NCI-H2107 treated with DMSO at 0.1 percent for 48 hours (cell line): Measurements from ENCODE around the gene GSTK1.
A peak's percentile ranks its signal among the peaks of the same experiment; 100 is the strongest.
"Not testable (repeated sequence)": the region's sequence is repeated elsewhere in the genome, so short reads cannot be mapped to it uniquely, and the experiment has no call there.

Source experiments
- DNase-seq: peaks from one replicate; lab custom pipeline; 2025; ENCODE audit not compliant: unreplicated experiment; lab: John Stamatoyannopoulos, UW

Gene GSTK1

DNA sequence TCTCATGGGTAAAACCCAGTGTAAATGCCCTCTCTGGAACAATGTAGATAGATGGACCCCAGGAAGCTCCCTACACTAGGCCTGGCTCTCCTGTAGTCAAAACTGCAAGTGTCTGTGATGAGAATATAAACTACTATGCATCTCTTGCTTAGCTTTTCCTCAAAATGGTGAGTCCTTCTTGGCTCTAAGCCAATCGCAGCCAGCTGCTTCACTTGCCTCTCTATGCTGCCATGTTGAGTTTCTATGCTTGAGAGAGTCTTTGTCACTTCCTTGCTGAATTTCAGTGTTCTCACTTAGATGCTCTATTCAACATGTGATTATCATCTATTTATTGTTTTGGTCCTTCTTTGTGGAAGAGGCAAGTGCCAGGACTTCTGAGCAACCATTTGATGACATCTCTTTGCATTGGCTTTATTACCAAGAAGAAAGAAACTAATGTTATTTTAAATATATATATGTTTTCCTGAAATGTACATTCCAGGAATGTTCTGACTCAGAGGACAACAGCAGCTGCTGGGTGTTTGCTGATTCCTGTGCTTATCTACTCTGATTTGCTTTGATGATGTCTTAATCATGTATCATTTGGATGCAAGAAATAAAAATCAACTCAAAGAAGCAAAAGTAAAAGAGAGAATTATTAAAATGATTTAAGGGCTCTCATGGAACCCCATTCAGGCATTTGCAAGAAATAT lies 24.8 kb upstream of the GSTK1 start:
- no peak for DNase-seq

DNA sequence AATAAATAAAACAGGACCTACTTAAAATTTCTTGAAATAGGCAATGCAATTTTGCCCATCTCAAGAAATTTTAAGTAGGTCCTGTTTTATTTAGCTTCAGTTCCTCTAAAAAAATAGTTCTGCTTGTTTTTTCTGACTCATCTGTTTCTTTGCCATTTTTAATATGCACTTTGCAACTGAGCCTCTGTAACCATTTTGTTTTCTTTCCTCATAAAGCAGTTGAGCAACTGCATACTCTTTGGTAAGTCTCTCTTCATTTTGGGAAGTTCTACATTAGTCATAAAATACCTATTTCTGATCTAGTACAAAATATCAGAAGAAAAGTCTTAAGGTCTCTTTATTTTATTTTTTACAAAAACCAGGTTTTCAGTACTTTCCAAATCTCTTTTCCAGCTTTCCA lies 23.4 kb upstream of the GSTK1 start:
- DNase-seq, result no peak

DNA sequence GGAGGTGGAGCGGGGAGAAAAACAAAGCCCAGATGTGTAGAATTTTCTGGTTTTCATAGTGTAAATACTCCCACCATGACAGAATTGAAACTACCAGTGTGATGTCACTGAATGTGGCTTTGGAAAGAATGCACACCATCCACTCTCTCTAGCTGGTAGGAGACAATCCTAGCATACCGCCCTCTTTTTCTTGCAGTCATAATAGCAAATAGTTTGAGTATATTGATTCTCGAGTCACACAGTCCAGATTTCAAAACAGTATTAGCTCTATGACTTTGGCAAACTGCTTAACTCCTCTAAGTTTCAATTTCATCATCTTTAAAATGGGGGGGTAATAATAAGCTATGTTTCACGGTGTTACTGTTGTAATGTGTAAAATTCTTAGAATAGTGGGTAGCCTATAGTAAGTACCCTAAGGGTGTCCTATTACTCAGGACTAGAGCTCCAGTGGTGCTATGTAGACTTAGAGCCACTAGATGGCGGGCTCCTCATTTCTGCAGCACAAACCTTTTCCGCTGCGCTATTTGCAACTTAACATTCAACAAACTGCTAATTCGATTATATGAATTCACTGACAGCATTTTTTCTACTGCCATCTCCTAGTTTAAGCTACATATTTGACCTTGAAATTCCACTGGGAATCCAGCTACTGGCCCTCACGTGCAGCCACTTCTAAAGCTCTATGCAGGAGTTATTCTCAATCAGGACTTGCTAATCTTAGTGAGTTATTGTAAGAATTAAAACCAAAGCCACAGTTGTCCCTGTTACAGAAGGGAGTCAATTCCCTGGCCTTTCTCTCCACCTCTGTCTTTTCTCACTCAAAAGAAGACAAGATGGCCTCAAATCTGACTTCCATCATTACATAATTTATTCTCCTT lies 22.7 kb upstream of the GSTK1 start:
- peak; percentile 73 for DNase-seq

DNA sequence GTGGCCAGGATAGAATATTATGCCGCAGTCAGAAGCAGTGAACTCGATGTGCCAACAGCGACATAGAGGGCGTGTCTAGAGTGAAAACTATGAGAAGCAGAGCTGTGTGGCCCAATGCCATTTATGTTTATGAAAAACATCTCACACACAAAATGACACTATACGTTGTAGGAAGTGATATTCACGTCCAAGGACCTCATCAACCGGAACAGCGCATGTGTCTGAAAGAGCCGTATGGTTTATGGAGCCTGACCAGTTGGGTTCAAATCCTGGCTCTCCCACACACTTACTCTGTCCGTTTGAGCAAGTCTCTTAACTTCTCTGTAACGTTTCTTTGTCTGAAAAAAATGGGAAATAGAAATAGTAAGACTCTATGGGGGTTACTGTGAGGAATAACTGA lies 20.9 kb upstream of the GSTK1 start:
- DNase-seq, result no peak

DNA sequence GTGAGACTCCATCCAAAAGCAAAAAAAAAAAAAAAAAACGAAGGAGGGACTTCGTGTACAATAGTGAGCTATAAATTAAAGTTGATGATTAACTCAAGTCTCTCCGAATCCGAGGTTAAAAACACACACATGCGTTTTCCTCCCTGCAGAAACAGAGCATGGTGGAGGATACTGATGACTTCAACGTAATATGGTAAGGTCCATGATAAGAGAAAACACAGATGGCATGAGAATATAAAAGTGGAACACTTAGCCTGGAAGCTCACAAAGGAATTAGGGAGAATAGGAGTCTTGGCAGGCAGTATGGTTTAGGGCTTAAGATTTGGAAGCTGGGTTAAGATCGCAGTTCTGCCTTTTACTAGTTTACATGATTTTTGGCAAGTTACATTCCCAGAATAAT lies 20.1 kb upstream of the GSTK1 start:
- no peak for DNase-seq

DNA sequence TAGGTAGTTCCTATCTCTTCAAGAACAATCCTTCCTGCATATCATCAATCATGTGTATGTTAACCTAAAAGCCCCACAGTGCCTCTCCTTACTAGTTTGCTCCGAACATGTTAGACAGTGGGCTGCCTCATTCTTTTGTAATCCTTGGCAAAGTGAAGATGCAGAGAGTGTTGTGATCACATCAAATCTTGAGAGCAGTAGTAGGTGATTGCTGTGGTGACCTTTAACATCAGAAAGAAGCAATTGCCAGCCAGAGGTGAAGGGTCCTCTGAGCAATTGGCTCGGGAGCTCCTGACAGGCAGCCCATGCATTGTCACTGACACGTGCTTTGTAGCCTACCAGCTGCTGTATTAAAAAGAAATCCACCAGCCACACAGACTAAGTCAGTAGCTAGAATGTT lies 19.6 kb upstream of the GSTK1 start:
- no peak for DNase-seq

DNA sequence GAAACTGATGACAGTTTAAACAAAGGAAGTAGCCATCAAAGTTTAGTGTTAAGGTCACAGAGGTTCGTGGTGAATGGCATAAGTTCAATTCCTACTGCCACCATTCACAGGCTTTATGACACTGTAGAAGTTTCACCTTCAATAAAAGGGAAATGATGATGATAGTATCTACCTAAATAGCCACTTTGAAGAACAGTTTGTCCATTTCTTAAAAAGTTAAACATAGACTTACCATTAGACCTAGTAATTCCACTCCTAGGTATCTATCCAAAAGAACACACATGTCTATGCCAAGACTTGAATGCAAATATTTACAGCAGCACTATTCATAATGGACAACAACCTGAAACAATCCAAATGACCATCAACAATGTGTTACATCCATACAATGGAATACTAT lies 18.9 kb upstream of the GSTK1 start:
- no peak for DNase-seq

DNA sequence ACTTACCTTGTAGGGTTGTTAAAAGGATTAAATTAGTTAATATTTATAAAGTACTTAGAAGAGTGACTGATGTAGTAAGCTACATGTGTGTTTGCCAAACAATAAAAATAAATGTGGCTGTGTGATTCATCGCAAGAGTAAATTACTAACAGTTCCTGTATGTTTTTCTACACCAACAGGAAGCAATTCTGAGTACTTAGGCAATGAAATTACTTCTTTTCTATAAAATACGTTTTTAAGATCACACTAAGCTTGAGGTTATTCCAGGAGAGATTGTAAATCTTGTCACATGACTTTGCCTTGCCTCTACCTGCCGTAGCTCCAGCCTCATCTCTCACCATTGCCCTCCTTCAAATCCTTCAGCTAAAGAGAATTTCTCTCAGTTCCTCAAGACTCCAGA lies 18.1 kb upstream of the GSTK1 start:
- DNase-seq, result no peak

DNA sequence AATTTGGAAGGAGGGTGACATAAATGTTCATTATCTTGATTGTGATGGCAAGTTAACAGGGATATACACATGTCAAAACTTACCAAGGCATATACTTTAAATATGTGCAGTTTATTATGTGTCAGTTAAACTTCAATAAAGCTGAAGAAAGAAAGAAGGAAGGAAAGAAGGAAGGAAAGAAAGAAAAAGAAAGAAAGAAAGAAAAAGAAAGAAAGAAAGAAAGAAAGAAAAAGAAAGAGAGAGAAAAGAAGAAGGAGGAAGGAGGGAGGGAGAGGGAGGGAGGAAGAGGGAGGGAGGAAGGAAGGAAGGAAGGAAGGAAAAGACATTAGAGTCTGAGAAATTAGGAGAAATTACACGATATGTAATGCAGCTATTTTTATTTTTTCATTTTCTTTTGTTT lies 15.9 kb upstream of the GSTK1 start:
- no peak for DNase-seq

DNA sequence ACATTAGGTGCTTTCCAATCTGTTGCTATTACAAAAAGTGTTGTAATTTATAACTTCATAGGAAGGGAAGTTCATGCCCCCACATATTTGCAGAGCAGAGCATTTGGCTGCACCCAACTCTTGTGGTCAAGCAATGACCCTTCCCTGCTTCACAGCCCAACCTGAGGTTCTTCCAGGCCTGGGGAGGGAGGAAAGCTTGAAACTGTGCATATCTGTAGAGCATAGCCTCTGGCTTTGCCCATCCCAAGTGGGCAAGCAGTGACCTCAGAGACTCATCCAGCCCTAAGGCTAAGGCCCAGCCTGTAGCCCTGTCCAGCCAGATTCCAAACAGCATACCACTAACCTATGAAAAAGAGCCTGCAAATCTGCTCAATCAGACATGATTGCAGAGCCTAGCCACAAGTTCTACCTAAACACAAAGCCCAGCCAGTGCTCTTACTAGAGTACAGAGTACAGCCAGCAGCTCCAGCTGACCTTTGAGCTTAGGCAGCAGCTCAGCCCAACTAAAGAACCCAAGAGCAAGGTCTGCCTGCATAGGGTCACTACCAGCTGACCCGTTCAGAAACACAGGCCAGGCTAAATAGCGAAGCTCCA lies 14.4 kb upstream of the GSTK1 start:
- no peak for DNase-seq

DNA sequence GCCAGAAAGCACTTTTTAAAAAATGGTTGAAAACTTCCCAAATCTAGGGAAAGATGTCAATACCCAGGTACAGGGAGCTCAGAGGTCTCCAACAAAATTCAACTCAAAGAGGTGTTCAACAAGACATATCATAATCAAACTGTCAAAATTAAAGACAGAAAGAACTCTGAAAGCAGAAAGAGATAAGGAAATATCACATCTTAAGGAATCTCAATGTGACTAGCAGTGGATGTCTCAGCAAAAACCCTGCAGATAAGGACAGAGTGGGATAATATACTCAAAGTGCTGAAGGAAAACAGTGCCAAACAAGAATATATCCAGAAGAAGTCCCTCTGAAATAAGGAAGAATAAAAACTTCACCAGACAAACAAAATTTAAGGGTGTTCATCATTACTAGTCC lies 13.0 kb upstream of the GSTK1 start:
- no peak for DNase-seq

DNA sequence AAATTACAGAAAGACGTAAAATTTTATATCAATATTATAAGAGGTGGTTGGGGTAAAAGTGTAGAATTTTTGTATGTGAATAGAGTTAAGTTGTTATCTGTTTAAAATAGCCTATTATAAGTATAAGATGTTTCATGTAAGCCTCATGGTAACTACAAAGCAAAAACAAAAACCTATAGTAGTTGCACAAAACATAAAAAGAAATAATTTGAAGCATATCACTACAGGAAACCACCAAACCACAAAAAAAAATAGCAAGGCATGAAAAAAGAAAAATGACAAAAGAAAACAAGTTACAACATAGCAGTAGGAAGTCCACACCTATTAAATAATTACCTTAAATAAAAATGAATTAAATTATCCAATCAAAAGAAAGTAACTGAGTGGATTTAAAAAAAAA lies 12.4 kb upstream of the GSTK1 start:
- DNase-seq, result no peak

DNA sequence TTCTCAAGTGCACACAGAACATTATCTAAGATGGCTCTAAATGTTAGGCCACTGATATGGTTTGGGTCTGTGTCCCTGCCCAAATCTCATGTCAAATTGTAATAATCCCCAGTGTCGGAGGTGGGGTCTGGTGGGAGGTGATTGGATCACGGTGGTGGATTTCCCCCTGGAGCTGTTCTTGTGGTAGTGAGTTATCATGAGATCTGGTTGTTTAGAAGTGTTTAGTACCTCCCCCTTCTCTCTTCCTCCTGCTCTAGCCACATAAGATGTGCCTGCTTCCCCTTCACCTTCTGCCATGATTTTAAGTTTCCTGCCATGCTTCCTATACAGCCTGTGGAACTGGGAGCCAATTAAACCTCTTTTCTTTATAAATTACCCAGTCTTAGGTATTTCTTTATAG lies 11.2 kb upstream of the GSTK1 start:
- DNase-seq, result no peak

DNA sequence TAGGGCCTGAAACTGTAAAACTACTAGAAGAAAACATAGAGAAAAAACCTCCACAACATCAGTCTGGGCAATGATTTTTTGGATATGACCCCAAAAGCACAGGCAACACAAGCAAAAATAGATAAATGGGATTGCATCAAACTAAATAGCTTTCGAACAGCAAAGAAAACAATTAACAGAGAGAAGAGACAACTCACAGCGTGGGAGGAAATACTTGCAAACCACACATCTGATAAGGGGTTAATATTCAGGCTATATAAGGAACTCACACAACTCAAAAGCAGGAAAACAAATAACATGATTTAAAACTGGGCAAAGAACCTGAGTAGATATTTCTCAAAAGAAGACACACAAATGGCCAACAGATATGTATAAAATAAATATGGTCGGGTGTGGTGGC lies 7.7 kb upstream of the GSTK1 start:
- DNase-seq, result no peak

DNA sequence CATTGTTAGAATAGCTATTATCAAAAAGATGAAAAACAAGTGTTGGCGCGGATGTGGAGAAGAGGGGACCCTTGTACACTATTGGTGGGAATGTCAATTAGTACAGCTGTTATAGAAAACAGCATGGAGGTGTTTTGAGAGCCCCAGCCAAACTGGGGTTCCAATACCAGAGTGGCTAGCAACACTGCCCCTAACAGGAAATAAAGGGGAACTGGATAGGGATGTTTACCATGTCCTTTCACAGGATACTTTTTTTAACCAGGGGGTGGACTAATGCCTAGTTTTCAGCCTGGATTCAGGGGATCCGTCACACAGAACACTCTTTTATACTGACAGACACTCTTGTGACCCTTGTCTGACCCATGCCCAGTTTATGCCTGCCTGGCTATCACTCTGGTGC lies 6.9 kb upstream of the GSTK1 start:
- no peak for DNase-seq

DNA sequence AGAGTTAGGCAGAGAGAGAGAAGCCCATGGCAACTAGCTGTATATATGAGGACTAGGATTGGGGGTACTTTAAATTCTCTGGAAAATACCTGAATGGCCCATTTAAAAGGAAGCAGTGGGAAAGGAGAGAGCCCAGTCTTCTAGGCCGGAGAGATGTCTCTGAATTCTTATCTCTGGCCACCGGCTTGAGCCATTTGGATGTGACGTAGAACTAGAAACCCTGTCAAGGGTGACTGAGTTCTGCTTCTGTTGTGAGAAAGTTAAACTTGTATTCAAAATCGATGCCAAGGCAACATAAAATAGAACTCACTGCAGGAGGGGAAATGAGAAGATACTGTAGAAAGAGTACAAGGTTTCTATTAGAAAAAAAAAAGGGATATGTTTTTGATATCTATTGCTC lies 6.3 kb upstream of the GSTK1 start:
- no peak for DNase-seq

DNA sequence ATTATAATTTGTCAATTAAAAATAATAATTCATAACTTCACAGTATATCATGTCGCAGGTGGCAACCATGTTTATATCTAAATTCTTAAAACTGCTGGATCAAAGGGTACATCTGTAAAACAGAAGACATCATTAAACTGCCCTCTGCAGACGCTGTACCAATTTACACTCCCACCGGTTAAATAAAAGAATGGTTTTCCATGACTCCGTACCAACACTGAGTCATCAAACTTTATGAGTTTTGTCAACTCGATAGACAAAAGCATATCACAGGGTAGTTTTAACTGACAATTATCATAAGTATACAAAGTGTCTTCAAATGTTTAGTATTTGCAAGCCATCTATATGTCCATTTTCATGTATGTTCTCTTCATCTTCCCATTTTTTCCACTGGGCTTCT lies 5.7 kb upstream of the GSTK1 start:
- no peak for DNase-seq

DNA sequence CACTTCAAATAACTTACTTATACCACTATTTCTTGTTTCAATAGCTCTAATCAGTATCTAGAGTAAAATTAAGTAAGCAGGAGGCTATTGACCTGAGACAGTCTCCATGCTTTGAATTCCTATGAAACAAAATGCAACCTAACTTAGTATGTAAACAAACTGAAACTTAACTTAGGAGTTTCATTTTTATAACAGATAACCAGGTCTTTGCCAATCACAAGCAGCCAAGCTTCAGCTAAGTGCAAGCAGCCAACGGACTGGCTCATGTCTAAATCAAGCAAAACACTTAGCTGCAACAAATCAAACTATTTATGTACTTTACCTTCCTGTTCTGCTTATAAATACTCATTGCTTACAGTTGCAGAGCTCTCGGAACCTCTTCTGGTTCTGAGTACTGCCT lies 4.4 kb upstream of the GSTK1 start:
- DNase-seq, result no peak

DNA sequence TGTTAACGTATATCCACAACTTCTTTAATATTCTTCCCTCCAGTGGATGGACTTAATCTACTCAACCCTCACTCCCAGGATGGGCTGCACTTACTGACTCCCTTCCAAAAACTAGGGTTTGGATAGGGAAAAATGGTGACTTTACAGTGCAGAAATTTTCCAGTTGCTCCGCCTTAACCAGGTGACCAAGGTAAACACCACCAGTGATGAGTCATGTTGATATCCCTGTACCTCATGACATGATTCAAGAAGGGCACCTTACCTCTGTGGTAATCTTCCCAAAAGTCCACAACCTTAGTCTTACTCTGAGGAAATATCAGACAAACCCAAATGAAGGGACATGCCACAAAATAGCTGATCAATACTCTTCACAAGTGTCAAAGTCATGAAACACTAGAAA lies 3.5 kb upstream of the GSTK1 start:
- no peak for DNase-seq

DNA sequence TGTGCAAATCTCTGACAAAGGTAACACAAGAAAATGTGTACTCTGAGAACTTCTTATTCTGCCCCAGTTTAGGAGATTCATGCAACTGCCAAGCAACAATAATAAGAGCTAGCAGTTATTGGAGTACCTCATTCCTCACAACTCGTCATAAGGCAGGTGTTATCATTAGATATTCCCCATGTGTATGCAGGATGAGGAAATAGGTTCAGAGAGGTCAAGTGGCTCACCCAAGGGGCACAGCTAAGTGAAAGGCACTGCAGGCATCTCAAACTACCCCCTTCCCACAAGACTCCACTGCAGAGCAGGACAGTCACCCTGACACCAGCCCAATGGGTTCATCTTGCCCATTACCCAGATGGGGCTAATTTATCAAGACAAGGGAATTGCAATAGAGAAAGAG lies 1.3 kb upstream of the GSTK1 start:
- DNase-seq, result no peak

DNA sequence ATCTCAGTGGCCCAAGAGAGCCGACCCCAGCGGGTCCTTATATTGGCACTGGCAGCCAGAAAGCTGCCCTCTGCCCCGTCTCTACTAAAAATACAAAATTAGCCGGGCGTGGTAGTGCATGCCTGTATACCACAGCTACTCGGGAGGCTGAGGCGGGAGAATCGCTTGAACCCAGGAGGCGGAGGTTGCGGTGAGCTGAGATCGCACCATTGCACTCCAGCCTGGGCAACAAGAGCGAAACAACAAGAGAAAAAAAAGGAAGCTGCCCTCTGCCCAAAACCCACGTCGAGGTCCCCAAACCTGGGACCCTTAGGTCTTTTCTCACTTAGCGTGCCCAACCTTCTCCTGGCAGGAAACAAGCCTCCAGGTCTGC lies 941 bp downstream of the GSTK1 start:
- not testable (repeated sequence) for DNase-seq

DNA sequence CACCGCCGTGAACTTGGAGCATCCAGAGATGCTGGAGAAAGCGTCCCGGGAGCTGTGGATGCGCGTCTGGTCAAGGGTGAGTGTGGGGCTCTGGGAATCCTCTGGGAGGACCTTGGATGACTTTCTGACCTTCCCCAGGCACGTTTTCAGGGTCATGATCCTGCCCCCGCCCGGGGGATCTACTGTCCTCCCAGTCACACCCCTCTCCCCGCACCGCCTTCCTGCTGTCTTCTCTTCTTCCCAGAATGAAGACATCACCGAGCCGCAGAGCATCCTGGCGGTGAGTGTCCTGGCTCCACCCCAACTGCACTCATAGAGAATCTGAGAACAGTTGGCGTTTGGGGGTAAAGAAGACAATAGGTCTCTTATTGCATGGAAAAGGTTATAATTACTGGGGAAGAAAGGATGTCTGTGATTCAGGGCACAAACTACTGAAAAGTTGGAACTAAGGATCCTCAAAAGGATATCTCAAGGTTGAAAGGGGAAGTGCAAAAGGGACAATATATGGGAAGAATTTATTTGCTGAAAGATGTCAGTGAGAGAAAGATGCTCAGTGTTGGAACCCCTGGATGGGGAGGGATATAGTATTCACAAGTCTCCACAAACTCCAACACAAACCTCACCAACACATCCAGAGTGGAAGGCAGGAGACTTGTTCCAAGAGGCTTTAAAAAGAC lies 1.9 kb downstream of the GSTK1 start:
- no peak for DNase-seq
